Hematopoietic multipotent progenitor cell treated with erythropoietin and hydrocortisone succinate and interleukin-3 and kit ligand, for 8 days (in vitro differentiated cells): ENCODE data around the gene ZNF226.
"Not testable (repeated sequence)": the region's sequence is repeated elsewhere in the genome, so short reads cannot be mapped to it uniquely, and the experiment has no call there.

Experiments used
- DNase-seq: peaks from one replicate; pipeline ENCODE4 v3.0.0-alpha.2; 2015

The ZNF226 gene

GRCh38 chr19:44164673-44165512 is at the start of gene ZNF226:
ZNF226 (plus strand) TSS chr19:44165100; CDS start chr19:44170081, 4,981 bp downstream.
- peak; percentile 99 for DNase-seq

- DNase-seq, result not testable (repeated sequence)
Observed at GRCh38 chr19:44121162-44121561, 43.7 kb upstream of the ZNF226 start.

- DNase-seq, result no peak
Observed at GRCh38 chr19:44131955-44132354, 32.9 kb upstream of the ZNF226 start.

GRCh38 chr19:44141191-44142058 is 23.5 kb upstream of the ZNF226 start, which contains the start of gene ZNF234:
ZNF234 (plus strand) TSS chr19:44141554; CDS start chr19:44144633, 3,079 bp downstream.
- DNase-seq, result peak; percentile 88

GRCh38 chr19:44142059-44142433 is 22.9 kb upstream of the ZNF226 start:
- peak; percentile 55 for DNase-seq

GRCh38 chr19:44149776-44150175 is 15.1 kb upstream of the ZNF226 start:
- peak; percentile 43 for DNase-seq

GRCh38 chr19:44151491-44151890 is 13.4 kb upstream of the ZNF226 start:
- no peak for DNase-seq

- no peak for DNase-seq
Observed at GRCh38 chr19:44156475-44156874, 8.4 kb upstream of the ZNF226 start.

- no peak for DNase-seq
Observed at GRCh38 chr19:44163789-44164188, 1.1 kb upstream of the ZNF226 start.

- no peak for DNase-seq
Observed at GRCh38 chr19:44164327-44164672, 600 bp upstream of the ZNF226 start.

GRCh38 chr19:44170660-44171059 is 5.8 kb downstream of the ZNF226 start:
- not testable (repeated sequence) for DNase-seq

GRCh38 chr19:44176590-44176989 is 11.7 kb downstream of the ZNF226 start:
- no peak for DNase-seq

- no peak for DNase-seq
Observed at GRCh38 chr19:44180968-44181367, 16.1 kb downstream of the ZNF226 start.

- no peak for DNase-seq
Observed at GRCh38 chr19:44182145-44182544, 17.2 kb downstream of the ZNF226 start.

GRCh38 chr19:44190020-44190419 is 25.1 kb downstream of the ZNF226 start:
- no peak for DNase-seq

GRCh38 chr19:44192127-44192526 is 27.2 kb downstream of the ZNF226 start:
- no peak for DNase-seq

GRCh38 chr19:44196772-44197171 is 31.9 kb downstream of the ZNF226 start:
- no peak for DNase-seq

GRCh38 chr19:44202470-44202869 is 37.6 kb downstream of the ZNF226 start:
- DNase-seq, result no peak

GRCh38 chr19:44202974-44203373 is 38.1 kb downstream of the ZNF226 start:
- no peak for DNase-seq

GRCh38 chr19:44203877-44204276 is 39.0 kb downstream of the ZNF226 start:
- not testable (repeated sequence) for DNase-seq

GRCh38 chr19:44204772-44205171 is 39.9 kb downstream of the ZNF226 start:
- no peak for DNase-seq

GRCh38 chr19:44207126-44207803 is 42.4 kb downstream of the ZNF226 start:
- peak; percentile 97 for DNase-seq

- DNase-seq, result peak; percentile 90
Observed at GRCh38 chr19:44212250-44212865, 47.5 kb downstream of the ZNF226 start, which contains the start of gene ZNF227. ZNF227 (plus strand) TSS chr19:44212532; CDS start chr19:44217793, 5,261 bp downstream.
